Stimulated activated CD8-positive, alpha-beta memory T cell treated with anti-CD3 and anti-CD28 coated beads, Interleukin-7, amount 100 ng/mL, for 4 hours (primary cell): ENCODE results near the gene ADAP1.

Source experiments
- DNase-seq, 2 donors: peaks; one replicate each; pipeline ENCODE4 v3.0.0-alpha.2; 2020; ENCODE audit warnings: low read depth in 2 of 2

Gene ADAP1

GRCh38 chr7:988426-988911 lies 34.0 kb upstream of the ADAP1 start:
- DNase-seq, result no peak

- no peak for DNase-seq
Observed at GRCh38 chr7:987909-988308, 33.4 kb upstream of the ADAP1 start.

- DNase-seq, result no peak
Observed at GRCh38 chr7:986766-987751, 32.6 kb upstream of the ADAP1 start.

GRCh38 chr7:985915-986741 lies 31.6 kb upstream of the ADAP1 start:
- no peak for DNase-seq

GRCh38 chr7:985127-985416 lies 30.6 kb upstream of the ADAP1 start:
- DNase-seq, result no peak

- DNase-seq, result no peak
Observed at GRCh38 chr7:984361-985126, 30.1 kb upstream of the ADAP1 start.

DNA sequence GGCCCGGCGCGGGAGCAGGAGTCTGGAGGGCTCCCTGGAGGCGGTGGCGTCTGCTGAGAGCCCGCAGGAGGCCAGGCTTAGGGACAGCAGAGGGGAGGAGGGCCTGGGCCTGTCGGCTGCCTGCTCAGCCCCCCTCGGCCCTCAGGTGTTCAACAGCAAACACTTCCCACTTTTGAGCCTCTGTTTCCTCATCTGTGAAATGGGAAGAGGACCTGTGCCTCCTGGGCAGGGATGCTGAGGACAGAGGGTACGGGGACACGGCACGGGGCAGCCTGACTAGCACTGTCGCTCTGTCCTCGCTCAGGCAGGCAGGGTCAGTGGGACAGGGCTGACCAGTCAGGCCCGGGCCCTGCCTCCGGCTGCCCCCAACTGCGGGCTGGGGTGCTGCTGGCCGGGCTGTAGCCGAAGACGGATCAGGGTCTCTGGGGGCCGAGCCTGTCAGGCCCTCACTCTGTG lies 29.2 kb upstream of the ADAP1 start:
- DNase-seq, result no peak

GRCh38 chr7:983004-983615 lies 28.6 kb upstream of the ADAP1 start, which contains the start of gene CYP2W1:
Gene CYP2W1, plus strand, starts transcription at chr7:983181. Its CDS starts 31 bp downstream, at chr7:983212.
- DNase-seq, result no peak

GRCh38 chr7:982511-983003 lies 28.1 kb upstream of the ADAP1 start:
- DNase-seq, result no peak

DNA sequence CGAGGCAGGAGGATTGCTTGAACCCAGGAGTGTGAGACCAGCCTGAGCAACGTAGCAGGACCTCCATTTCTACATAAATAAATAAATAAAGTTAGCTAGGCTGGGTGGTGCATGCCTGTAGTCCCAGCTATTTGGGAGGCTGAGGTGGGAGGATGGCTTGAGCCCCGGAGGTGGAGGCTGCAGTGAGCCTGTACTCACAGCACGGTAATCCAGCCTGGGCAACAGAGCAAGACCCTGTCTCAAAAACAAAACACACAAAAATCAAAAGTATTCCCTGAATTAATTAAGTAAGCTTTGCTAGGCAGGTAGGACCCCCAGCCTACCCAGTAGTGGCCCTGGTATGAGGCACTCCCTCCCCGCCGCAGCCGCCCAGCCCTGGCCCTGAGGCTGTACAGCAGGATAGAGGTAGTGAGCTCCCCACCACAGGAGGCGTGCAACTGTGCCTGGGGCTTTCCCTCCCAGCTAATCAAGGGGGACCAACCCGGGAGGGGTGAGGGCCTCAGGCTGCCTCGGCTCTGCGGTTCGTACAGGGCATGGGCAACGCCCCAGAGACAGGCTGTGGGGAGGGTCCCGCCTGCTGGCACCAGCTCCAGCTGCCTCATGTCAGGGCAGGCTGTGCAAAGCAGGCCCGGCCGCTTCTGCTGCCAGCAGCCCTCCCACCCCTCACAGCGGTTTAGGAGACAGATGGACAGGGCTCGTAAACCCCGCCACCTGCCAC lies 27.5 kb upstream of the ADAP1 start:
- no peak for DNase-seq

GRCh38 chr7:979886-980571 lies 25.5 kb upstream of the ADAP1 start:
- no peak for DNase-seq

GRCh38 chr7:979151-979550 lies 24.7 kb upstream of the ADAP1 start:
- no peak for DNase-seq

- DNase-seq, result no peak
Observed at GRCh38 chr7:978416-979091, 24.1 kb upstream of the ADAP1 start.

GRCh38 chr7:978049-978346 lies 23.5 kb upstream of the ADAP1 start:
- no peak for DNase-seq

DNA sequence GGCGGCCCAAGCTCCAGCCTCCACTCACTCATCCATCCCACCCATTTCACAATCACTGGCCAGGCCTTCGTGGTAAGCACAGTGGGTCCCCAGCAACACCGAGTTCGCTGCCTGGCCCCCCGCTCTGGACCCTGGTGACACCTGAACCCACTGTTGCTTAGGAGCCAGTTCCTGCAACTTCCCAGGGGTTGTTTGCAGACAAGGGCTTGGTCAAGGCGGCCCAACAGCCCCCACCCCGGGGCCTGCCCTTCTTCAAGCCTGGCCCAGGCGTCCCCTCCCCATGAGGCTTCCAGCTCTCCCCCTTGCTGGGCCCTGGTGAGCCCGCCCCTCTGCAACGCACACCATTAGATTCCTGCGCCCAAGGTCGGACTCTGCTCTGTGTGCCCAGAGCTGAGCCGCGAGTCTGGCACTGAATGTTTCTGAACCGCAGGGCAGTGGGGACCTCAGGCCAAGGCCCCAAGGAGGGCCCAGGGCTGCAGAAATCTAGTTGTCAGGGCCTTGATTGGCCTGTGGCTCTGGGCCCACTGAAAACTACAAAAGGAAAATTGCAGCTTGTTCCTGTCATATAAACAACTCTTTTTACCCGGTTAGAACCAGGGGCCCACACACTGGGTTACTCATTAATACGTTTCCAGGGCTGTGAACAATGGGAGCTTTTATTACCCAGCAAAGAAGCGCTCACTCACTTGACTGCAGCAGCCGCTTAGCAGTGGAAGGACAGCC lies 23.0 kb upstream of the ADAP1 start:
- no peak for DNase-seq

DNA sequence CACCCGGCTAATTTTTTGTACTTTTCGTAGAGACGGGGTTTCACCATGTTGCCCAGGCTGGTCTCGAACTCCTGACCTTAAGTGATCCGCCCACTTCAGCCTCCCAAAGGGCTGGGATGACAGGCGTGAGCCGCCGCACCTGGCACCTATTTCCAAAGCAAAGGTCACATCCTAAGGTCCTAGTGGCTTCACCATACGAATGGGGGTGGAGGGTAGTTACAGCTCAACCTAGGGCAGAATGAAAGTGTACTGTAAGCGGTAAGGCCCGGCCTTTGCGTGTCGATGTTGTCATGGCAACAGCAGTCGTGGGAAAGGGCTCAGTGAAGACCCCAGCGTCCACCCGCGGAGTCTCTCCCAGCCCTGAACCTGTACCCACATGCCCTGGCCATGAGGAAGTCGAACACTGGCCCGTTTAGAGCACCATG lies 22.4 kb upstream of the ADAP1 start:
- no peak for DNase-seq

DNA sequence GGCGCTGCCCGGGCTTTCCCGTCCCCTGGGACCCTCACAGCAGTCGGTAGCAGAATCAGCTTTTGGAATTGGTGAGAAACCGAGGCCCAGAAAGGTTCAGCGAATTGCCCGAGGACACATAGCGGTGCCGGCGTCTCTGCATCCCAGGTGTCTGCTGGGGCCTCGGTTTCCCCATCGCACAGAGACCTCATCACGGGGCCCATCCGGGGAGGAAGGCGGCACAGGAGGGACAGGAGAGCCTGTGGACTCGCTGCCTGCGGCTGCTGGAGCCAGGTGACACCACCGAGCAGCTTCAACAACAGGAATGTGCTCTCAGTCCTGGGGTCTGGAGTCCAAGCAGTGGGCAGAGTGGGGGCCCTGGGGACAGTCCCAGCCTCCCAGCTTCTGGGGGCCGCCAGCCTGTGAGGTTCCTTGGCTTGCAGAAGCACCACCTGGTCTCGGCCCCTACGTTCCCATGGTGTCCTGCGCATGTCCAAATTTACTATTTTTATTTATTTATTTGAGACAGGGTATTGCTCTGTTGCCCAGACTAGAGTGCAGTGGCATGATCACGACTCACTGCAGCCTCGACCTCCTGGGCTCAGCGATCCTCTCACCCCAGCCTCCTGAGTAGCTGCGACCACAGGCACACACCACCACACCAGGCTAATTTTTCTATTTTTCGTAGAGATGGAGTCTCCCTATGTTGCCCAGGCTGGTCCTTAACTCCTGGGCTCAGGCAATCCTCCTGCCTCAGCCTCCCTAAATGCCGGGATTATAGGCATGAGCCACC lies 21.4 kb upstream of the ADAP1 start:
- no peak for DNase-seq
